NCI-H1092 treated with DMSO at 0.1 percent for 48 hours (cell line): ENCODE data around the gene GNAI2.
"Not testable (repeated sequence)": the region's sequence is repeated elsewhere in the genome, so short reads cannot be mapped to it uniquely, and the experiment has no call there.

Experiments
- DNase-seq: peaks from one replicate; lab custom pipeline; 2025; lab: John Stamatoyannopoulos, UW

Gene GNAI2

GRCh38 chr3:50226888-50227389 lies 9.1 kb upstream of the GNAI2 start:
- DNase-seq, result peak; percentile 30

GRCh38 chr3:50227390-50228183 lies 8.4 kb upstream of the GNAI2 start:
- peak; percentile 74 for DNase-seq

- not testable (repeated sequence) for DNase-seq
Observed at GRCh38 chr3:50228184-50228763, 7.7 kb upstream of the GNAI2 start.

- no peak for DNase-seq
Observed at GRCh38 chr3:50229490-50229889, 6.5 kb upstream of the GNAI2 start.

- DNase-seq, result no peak
Observed at GRCh38 chr3:50230104-50230793, 5.8 kb upstream of the GNAI2 start.

- DNase-seq, result no peak
Observed at GRCh38 chr3:50230794-50231125, 5.2 kb upstream of the GNAI2 start.

- no peak for DNase-seq
Observed at GRCh38 chr3:50231581-50231980, 4.4 kb upstream of the GNAI2 start.

- no peak for DNase-seq
Observed at GRCh38 chr3:50232303-50232702, 3.7 kb upstream of the GNAI2 start.

- DNase-seq, result no peak
Observed at GRCh38 chr3:50233176-50233575, 2.8 kb upstream of the GNAI2 start.

- no peak for DNase-seq
Observed at GRCh38 chr3:50236484-50237132, 604 bp downstream of the GNAI2 start.

GRCh38 chr3:50237133-50237651 lies 1.2 kb downstream of the GNAI2 start:
- no peak for DNase-seq

GRCh38 chr3:50237754-50238548 lies 1.9 kb downstream of the GNAI2 start:
- DNase-seq, result peak; percentile 47

GRCh38 chr3:50238549-50239026 lies 2.6 kb downstream of the GNAI2 start:
- DNase-seq, result no peak

- DNase-seq, result no peak
Observed at GRCh38 chr3:50239649-50240048, 3.6 kb downstream of the GNAI2 start.

GRCh38 chr3:50241163-50241562 lies 5.2 kb downstream of the GNAI2 start:
- no peak for DNase-seq

GRCh38 chr3:50241713-50242380 lies 5.8 kb downstream of the GNAI2 start:
- no peak for DNase-seq

GRCh38 chr3:50242381-50242770 lies 6.4 kb downstream of the GNAI2 start:
- DNase-seq, result no peak

- DNase-seq, result no peak
Observed at GRCh38 chr3:50242851-50243542, 7.0 kb downstream of the GNAI2 start.

GRCh38 chr3:50243543-50243895 lies 7.5 kb downstream of the GNAI2 start:
- no peak for DNase-seq

GRCh38 chr3:50244813-50245212 lies 8.8 kb downstream of the GNAI2 start:
- DNase-seq, result not testable (repeated sequence)
